Measurements from ENCODE around the gene DOCK4.

Gene DOCK4

GRCh38 chr7:112073530-112073929 is 132.7 kb downstream of the DOCK4 start:
- H3K27me3 ChIP-seq (ENCODE audit: control insufficient read depth, insufficient read depth, low read length): no peaks in the 10 kb centered on the region
- no peak overlapping the region for H3K27ac ChIP-seq (ENCODE audit: low read depth, low read length)
- H3K9ac ChIP-seq (ENCODE audit: low read depth, low read length): no peak overlapping the region
- H3K9me3 ChIP-seq (ENCODE audit: control insufficient read depth, insufficient read depth, low read length): no peaks in the 10 kb centered on the region
- 0 out of 2 replicates have a peak, but pooled peaks cover 12% of the 10 kb centered on the region for H3K4me1 ChIP-seq (ENCODE audit: control insufficient read depth, insufficient read depth, low read length)
- no peak overlapping the region for H3K4me3 ChIP-seq (ENCODE audit: low read depth, low read length)
- no peaks in the 10 kb centered on the region for H3K36me3 ChIP-seq (ENCODE audit: control insufficient read depth, insufficient read depth, low read length)

DNA sequence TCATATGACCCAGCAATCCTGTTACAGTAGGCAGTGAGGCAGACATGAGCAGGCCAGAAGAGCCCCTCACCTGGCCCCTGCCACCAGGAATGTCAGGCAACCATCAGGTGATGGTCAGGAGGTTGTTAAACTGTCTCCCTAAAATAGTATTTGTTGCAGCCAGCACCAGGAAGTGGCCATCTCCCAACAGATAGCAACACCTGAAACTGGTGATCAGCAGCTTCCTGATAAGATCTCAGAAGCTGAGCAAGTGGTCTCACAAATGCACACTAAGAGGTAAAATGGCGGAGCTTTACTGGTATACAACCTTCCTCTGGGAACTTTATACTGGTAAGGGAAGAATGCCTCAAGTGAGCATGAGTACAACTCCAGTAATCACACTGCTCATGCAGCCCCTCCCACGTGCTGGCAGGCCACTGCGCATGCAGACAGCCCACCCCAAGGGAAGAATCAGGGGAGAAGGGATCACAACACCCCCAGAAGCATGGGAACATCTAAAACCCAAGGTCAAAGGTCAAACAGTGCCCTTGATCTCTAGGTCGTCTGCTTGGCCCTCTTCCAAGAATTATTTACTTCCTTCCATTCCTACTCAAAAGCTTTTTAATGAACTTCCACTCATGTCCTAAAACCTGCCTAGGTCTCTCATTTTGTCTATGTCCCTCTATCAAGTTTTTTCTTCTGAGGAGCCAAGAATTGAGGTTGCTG is 133.5 kb downstream of the DOCK4 start:
- Histone ChIP-seq H3K36me3 (ENCODE audit: control insufficient read depth, insufficient read depth, low read length) (no peaks in the 10 kb centered on the region), H3K4me3 (ENCODE audit: low read depth, low read length) (no peak overlapping the region), H3K9me3 (ENCODE audit: control insufficient read depth, insufficient read depth, low read length) (no peaks in the 10 kb centered on the region), H3K27ac (ENCODE audit: low read depth, low read length) (no peak overlapping the region), H3K9ac (ENCODE audit: low read depth, low read length) (no peak overlapping the region), H3K4me1 (ENCODE audit: control insufficient read depth, insufficient read depth, low read length) (0 out of 2 replicates have a peak, but pooled peaks cover 8% of the 10 kb centered on the region), H3K27me3 (ENCODE audit: control insufficient read depth, insufficient read depth, low read length) (no peaks in the 10 kb centered on the region)

DNA sequence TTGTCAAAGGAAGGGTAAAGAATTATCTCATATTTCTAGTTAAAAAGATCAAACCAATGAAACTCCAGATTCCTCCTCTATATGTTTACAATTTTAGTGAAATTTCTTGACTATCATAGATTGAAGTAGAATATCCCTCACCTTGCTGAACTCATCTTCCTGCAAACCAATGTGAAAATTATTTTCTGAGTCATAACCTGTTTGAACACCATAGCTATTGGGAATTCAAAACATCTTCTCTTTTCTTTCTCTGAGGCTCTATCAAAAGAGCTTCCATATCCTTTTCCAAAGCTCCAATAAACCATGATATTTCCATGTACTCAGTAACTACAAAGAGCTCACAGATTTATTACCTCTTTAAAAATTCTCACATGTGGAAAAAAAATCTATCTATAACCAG is 134.3 kb downstream of the DOCK4 start:
- Histone ChIP-seq H3K9ac (ENCODE audit: low read depth, low read length) (no peak overlapping the region), H3K27ac (ENCODE audit: low read depth, low read length) (no peak overlapping the region), H3K4me3 (ENCODE audit: low read depth, low read length) (no peak overlapping the region), H3K36me3 (ENCODE audit: control insufficient read depth, insufficient read depth, low read length) (no peaks in the 10 kb centered on the region), H3K9me3 (ENCODE audit: control insufficient read depth, insufficient read depth, low read length) (no peaks in the 10 kb centered on the region), H3K4me1 (ENCODE audit: control insufficient read depth, insufficient read depth, low read length) (0 out of 2 replicates have a peak, but pooled peaks cover 8% of the 10 kb centered on the region), H3K27me3 (ENCODE audit: control insufficient read depth, insufficient read depth, low read length) (no peaks in the 10 kb centered on the region)

- no peaks in the 10 kb centered on the region for H3K36me3 ChIP-seq (ENCODE audit: control insufficient read depth, insufficient read depth, low read length)
- no peaks in the 10 kb centered on the region for H3K27me3 ChIP-seq (ENCODE audit: control insufficient read depth, insufficient read depth, low read length)
- 0 out of 2 replicates have a peak, but pooled peaks cover 8% of the 10 kb centered on the region for H3K4me1 ChIP-seq (ENCODE audit: control insufficient read depth, insufficient read depth, low read length)
- H3K27ac ChIP-seq (ENCODE audit: low read depth, low read length): no peak overlapping the region
- H3K4me3 ChIP-seq (ENCODE audit: low read depth, low read length): no peak overlapping the region
- no peak overlapping the region for H3K9ac ChIP-seq (ENCODE audit: low read depth, low read length)
- no peaks in the 10 kb centered on the region for H3K9me3 ChIP-seq (ENCODE audit: control insufficient read depth, insufficient read depth, low read length)
Measured at GRCh38 chr7:112070674-112071256, 135.4 kb downstream of the DOCK4 start.

DNA sequence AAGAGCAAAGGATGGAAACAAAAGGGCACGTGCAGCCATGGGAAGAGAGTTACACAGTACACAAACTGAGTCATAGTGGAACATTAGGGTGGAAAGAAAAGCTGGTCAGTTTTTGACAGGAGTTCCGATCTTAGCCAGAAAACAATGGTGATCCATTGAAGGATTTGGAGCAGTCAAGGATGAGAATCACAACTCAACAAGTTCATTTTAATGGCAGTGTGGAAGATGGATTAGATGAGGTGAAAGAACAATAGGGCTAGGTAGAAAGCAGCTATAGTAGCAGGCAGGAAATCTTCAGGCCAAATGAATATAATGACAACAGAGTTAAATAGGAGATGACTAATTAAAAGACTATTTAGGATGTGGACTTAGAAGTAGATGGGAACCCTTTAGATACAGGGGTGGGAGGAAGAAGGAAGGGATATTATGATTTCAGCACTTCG is 136.3 kb downstream of the DOCK4 start:
- H3K9ac ChIP-seq (ENCODE audit: low read depth, low read length): no peak overlapping the region
- H3K36me3 ChIP-seq (ENCODE audit: control insufficient read depth, insufficient read depth, low read length): no peaks in the 10 kb centered on the region
- no peaks in the 10 kb centered on the region for H3K9me3 ChIP-seq (ENCODE audit: control insufficient read depth, insufficient read depth, low read length)
- no peak overlapping the region for H3K4me3 ChIP-seq (ENCODE audit: low read depth, low read length)
- H3K27ac ChIP-seq (ENCODE audit: low read depth, low read length): no peak overlapping the region
- 0 out of 2 replicates have a peak, but pooled peaks cover 8% of the 10 kb centered on the region for H3K4me1 ChIP-seq (ENCODE audit: control insufficient read depth, insufficient read depth, low read length)
- no peaks in the 10 kb centered on the region for H3K27me3 ChIP-seq (ENCODE audit: control insufficient read depth, insufficient read depth, low read length)

- Histone ChIP-seq H3K9ac (ENCODE audit: low read depth, low read length) (no peak overlapping the region), H3K36me3 (ENCODE audit: control insufficient read depth, insufficient read depth, low read length) (no peaks in the 10 kb centered on the region), H3K27me3 (ENCODE audit: control insufficient read depth, insufficient read depth, low read length) (no peaks in the 10 kb centered on the region), H3K4me3 (ENCODE audit: low read depth, low read length) (no peak overlapping the region), H3K27ac (ENCODE audit: low read depth, low read length) (no peak overlapping the region), H3K4me1 (ENCODE audit: control insufficient read depth, insufficient read depth, low read length) (0 out of 2 replicates have a peak, but pooled peaks cover 8% of the 10 kb centered on the region), H3K9me3 (ENCODE audit: control insufficient read depth, insufficient read depth, low read length) (no peaks in the 10 kb centered on the region)
Measured at GRCh38 chr7:112068967-112069366, 137.2 kb downstream of the DOCK4 start.

DNA sequence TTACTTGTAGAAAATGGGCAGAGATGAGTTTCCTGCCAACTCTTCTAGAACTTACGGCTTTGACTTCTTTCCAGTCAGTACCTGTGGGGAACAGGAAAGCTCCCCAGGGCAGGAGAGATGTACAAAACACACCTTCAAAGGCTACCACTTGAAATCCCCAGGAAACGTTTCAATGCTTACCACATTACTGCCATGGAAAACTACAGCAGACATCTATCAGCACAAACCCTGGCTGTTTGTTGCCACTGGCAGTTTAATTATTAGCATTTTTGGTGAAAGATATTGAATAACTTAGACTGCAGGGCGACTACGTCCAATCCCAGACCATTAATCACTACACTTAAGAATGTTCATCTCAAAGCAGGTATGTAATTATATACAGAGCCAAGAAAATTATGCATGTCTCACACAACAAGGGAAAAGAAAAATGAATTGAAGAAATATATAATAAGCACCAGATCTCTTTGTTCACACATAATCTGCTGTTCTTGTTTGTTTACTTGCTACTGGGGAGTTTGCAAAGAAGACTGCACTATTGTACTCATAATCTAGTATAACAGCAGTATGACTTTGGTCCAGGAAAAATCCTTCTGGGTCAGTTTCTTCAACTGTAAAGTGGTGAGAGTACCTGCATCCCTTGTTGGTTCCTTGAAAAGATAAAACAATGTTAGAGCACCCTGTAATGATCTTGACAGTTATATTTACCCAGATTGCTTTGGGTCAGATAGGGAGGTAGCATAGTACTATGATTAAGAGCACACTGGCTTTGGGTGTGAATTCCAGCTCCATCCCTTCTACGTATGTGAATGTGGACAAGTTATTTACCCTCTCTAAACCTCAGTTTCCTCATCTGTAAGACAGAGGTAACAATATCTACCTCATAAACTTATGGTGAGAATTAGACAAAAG is 138.3 kb downstream of the DOCK4 start:
- Histone ChIP-seq H3K4me1 (ENCODE audit: control insufficient read depth, insufficient read depth, low read length) (0 out of 2 replicates have a peak, but pooled peaks cover 8% of the 10 kb centered on the region), H3K27ac (ENCODE audit: low read depth, low read length) (no peak overlapping the region), H3K9ac (ENCODE audit: low read depth, low read length) (no peak overlapping the region), H3K4me3 (ENCODE audit: low read depth, low read length) (no peak overlapping the region), H3K36me3 (ENCODE audit: control insufficient read depth, insufficient read depth, low read length) (no peaks in the 10 kb centered on the region), H3K9me3 (ENCODE audit: control insufficient read depth, insufficient read depth, low read length) (no peaks in the 10 kb centered on the region), H3K27me3 (ENCODE audit: control insufficient read depth, insufficient read depth, low read length) (no peaks in the 10 kb centered on the region)

- Histone ChIP-seq H3K9me3 (ENCODE audit: control insufficient read depth, insufficient read depth, low read length) (no peaks in the 10 kb centered on the region), H3K36me3 (ENCODE audit: control insufficient read depth, insufficient read depth, low read length) (no peaks in the 10 kb centered on the region), H3K4me1 (ENCODE audit: control insufficient read depth, insufficient read depth, low read length) (0 out of 2 replicates have a peak, but pooled peaks cover 8% of the 10 kb centered on the region), H3K27me3 (ENCODE audit: control insufficient read depth, insufficient read depth, low read length) (no peaks in the 10 kb centered on the region), H3K27ac (ENCODE audit: low read depth, low read length) (no peak overlapping the region), H3K9ac (ENCODE audit: low read depth, low read length) (no peak overlapping the region), H3K4me3 (ENCODE audit: low read depth, low read length) (no peak overlapping the region)
Measured at GRCh38 chr7:112067200-112067599, 139.0 kb downstream of the DOCK4 start.

DNA sequence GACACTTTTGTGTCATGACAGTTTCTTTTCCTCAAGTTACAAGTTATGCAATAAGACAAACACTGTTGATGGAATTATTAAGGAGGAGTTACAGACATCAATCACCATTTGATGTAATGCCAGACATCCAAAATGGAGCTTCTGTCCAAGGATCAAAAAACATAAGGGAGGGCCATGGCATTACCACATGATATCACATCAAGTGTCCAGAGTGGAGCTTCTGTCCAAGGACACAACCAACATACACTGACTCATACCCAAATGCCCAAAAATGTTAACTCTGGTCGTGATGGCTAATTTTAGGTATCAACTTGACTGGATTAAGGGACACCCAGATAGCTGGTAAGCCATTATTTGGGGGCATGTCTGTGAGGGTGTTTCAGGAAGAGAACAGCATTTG is 140.4 kb downstream of the DOCK4 start:
- H3K9ac ChIP-seq (ENCODE audit: low read depth, low read length): no peak overlapping the region
- 0 out of 2 replicates have a peak, but pooled peaks cover 7% of the 10 kb centered on the region for H3K4me1 ChIP-seq (ENCODE audit: control insufficient read depth, insufficient read depth, low read length)

DNA sequence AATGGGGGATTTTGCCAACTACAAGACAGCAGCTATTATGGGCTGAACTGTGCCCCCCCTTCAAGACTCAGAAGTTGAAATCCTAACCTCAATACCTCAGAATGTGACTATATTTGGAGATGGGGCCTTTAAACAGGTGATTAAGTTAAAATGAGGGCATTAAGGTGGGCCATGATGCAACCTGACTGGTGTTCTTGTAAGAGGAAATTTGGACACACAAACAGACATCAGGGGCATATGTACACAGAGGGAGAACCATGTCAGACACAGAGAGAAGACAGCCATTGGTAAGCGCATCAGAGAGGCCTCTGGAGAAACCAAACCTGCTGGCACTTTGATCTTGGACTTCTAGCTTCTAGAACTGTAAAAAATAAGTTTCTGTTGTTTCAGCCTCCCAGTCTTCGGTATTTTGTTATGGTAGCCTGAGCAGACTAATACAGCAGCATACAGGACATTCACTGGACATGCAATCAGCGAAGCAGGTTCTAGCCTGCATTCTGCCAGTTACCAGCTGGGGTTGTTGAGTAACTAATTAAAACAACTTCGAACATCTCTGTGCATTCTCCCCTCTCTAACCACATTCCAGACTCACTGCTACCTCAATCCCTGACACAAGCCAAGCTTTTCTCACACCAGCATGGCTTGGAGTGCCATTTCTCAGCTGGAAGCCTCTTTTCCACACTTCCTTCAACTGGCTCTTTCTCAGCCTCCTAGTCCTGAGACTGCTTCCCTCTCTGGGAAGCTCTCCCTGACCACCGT is 141.4 kb downstream of the DOCK4 start:
- Histone ChIP-seq H3K27me3 (ENCODE audit: control insufficient read depth, insufficient read depth, low read length) (no peaks in the 10 kb centered on the region), H3K4me1 (ENCODE audit: control insufficient read depth, insufficient read depth, low read length) (0 out of 2 replicates have a peak, but pooled peaks cover under 1% of the 10 kb centered on the region), H3K27ac (ENCODE audit: low read depth, low read length) (no peak overlapping the region), H3K4me3 (ENCODE audit: low read depth, low read length) (no peak overlapping the region), H3K9ac (ENCODE audit: low read depth, low read length) (no peak overlapping the region), H3K9me3 (ENCODE audit: control insufficient read depth, insufficient read depth, low read length) (no peaks in the 10 kb centered on the region), H3K36me3 (ENCODE audit: control insufficient read depth, insufficient read depth, low read length) (no peaks in the 10 kb centered on the region)

More for the DNA sequence above, 140.4 kb downstream of the DOCK4 start:
- no peak overlapping the region for H3K4me3 ChIP-seq (ENCODE audit: low read depth, low read length)
- H3K9me3 ChIP-seq (ENCODE audit: control insufficient read depth, insufficient read depth, low read length): no peaks in the 10 kb centered on the region
- H3K27me3 ChIP-seq (ENCODE audit: control insufficient read depth, insufficient read depth, low read length): no peaks in the 10 kb centered on the region
- no peaks in the 10 kb centered on the region for H3K36me3 ChIP-seq (ENCODE audit: control insufficient read depth, insufficient read depth, low read length)
- no peak overlapping the region for H3K27ac ChIP-seq (ENCODE audit: low read depth, low read length)
